PFSK-1 (cell line): ENCODE results near the gene MOK.

Source experiments
- FOXP2 ChIP-seq: optimal IDR thresholded peaks from 2 replicates; pipeline ENCODE3; 2011; ENCODE audit warnings: borderline replicate concordance, control low read depth, inconsistent platforms; ENCODE audit not compliant: insufficient read depth; ENCODE audit errors: extremely low read length, extremely low read depth
- POLR2AphosphoS5 ChIP-seq: IDR thresholded peaks from 2 replicates; pipeline ENCODE4 v1.6.1; 2012; ENCODE audit warnings: low read depth, mild to moderate bottlenecking, control low read depth, low read length, moderate library complexity
- SIN3A ChIP-seq: IDR thresholded peaks from 2 replicates; pipeline ENCODE4 v1.6.1; 2012; ENCODE audit warnings: mild to moderate bottlenecking, low read length, moderate library complexity, borderline replicate concordance; ENCODE audit not compliant: insufficient read depth
- TAF1 ChIP-seq: IDR thresholded peaks from 2 replicates; pipeline ENCODE4 v1.6.1; 2012; ENCODE audit warnings: low read length, control low read depth, borderline replicate concordance; ENCODE audit not compliant: insufficient read depth
- TF ChIP-seq, protein P1 (sequence below), 2 experiments: IDR thresholded peaks; 2 replicates each; pipeline versions ENCODE4 v1.6.1 to v1.8.0; 2011 to 2012; ENCODE audit warnings: low read depth in 2 of 2, low read length in 2 of 2, control low read depth in 1 of 2, inconsistent platforms in 1 of 2, mild to moderate bottlenecking in 1 of 2, moderate library complexity in 1 of 2; ENCODE audit not compliant: insufficient read depth in 1 of 2

MOK gene

GRCh38 chr14:102235275-102235897, 69.6 kb downstream of the MOK start:
- TF ChIP-seq FOXP2: no peak
- TF ChIP-seq SIN3A: no peak
- TF ChIP-seq, protein P1, sequence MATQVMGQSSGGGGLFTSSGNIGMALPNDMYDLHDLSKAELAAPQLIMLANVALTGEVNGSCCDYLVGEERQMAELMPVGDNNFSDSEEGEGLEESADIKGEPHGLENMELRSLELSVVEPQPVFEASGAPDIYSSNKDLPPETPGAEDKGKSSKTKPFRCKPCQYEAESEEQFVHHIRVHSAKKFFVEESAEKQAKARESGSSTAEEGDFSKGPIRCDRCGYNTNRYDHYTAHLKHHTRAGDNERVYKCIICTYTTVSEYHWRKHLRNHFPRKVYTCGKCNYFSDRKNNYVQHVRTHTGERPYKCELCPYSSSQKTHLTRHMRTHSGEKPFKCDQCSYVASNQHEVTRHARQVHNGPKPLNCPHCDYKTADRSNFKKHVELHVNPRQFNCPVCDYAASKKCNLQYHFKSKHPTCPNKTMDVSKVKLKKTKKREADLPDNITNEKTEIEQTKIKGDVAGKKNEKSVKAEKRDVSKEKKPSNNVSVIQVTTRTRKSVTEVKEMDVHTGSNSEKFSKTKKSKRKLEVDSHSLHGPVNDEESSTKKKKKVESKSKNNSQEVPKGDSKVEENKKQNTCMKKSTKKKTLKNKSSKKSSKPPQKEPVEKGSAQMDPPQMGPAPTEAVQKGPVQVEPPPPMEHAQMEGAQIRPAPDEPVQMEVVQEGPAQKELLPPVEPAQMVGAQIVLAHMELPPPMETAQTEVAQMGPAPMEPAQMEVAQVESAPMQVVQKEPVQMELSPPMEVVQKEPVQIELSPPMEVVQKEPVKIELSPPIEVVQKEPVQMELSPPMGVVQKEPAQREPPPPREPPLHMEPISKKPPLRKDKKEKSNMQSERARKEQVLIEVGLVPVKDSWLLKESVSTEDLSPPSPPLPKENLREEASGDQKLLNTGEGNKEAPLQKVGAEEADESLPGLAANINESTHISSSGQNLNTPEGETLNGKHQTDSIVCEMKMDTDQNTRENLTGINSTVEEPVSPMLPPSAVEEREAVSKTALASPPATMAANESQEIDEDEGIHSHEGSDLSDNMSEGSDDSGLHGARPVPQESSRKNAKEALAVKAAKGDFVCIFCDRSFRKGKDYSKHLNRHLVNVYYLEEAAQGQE (IDR thresholded peaks at IDR 0.05; ENCODE audit: insufficient read depth in 1 of 2, low read depth in 2 of 2, low read length in 2 of 2): no peak
- no peak for TF ChIP-seq TAF1
- TF ChIP-seq POLR2AphosphoS5: no peak

DNA sequence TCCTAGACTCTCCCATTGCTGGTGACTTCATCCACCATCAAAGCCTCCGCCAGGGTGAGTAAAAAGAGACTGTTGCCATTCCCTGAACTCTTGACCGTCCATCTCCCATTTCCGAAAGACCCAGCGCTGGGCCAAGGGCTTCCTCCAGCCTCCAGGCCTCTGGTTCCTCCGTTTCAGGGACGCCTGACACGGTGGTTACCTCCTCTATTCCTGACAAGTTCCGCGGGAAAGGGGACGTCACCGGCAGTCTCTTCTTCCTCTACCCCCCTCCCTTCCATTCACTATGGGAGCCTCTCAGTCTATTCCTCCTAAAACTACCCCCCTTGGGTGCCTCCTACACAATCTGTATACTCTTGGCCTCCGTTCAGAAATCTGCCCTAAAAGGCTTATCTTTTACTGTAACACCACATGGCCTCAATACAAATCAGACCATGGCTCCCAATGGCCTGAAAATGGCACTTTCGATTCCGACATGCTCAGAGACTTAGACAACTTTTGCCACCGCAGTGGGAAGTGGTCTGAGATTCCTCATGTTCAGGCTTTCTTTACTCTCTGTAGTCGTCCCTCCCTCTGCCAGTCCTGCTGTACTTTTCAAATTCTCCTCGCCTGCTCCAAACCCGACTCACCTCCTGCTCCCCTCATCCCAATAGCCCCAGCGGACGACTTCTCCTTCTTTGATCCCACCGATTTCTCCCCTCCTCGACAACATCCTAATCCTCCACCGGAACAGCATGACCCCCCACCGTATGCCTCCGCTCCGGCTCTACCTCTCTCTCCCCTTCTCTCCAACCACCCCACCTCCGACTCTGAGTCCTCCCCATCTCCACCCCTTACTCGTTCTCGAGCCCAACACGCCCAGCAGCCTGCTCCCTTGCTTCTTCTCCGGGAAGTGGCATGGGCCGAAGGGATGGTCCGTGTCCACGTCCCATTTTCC, 70.4 kb downstream of the MOK start:
- TF ChIP-seq, protein P1 (IDR thresholded peaks at IDR 0.05; ENCODE audit: insufficient read depth in 1 of 2, low read depth in 2 of 2, low read length in 2 of 2): no peak
- no peak for TF ChIP-seq TAF1
- TF ChIP-seq SIN3A: no peak
- TF ChIP-seq POLR2AphosphoS5: no peak

GRCh38 chr14:102233081-102233480, 71.9 kb downstream of the MOK start:
- no peak for TF ChIP-seq TAF1

DNA sequence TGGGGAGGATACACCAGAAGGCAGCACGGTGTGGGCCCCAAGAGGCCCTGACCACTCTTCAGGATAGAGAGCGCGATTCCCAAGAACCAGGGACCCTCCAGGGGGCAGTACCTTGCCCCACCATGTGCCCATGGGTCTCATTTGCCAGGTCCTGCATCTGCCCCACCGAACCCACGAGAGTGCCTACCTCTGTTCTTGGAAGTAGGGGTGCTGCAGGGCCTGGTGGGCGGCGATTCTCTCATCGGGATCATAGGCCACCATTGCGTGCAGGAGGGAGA, 72.7 kb downstream of the MOK start:
- TF ChIP-seq FOXP2 (no peak), POLR2AphosphoS5 (no peak), TAF1 (no peak), SIN3A (no peak)
- TF ChIP-seq, protein P1 (IDR thresholded peaks at IDR 0.05; ENCODE audit: insufficient read depth in 1 of 2, low read depth in 2 of 2, low read length in 2 of 2): no peak

- TF ChIP-seq, protein P1 (IDR thresholded peaks at IDR 0.05; ENCODE audit: insufficient read depth in 1 of 2, low read depth in 2 of 2, low read length in 2 of 2): no peak
- TF ChIP-seq FOXP2 (no peak), POLR2AphosphoS5 (no peak), TAF1 (no peak), SIN3A (no peak)
Observed at GRCh38 chr14:102231476-102232347, 73.3 kb downstream of the MOK start.
